GM12878 (cell line): Measurements from ENCODE around the gene PDPK1. TPM values are rescaled to one million over a fixed set of nuclear protein-coding genes. Genes with fewer than 3 reads are reported as not detected.
"Not testable (repeated sequence)": the region's sequence is repeated elsewhere in the genome, so short reads cannot be mapped to it uniquely, and the experiment has no call there.

Source experiments
- ATAC-seq: fragments of 200-7000 bp; cut with Tn5 transposase; 3 replicates; pipeline ENCODE4 v1.9.1; 2020; ENCODE audit warnings: mild to moderate bottlenecking, moderate library complexity
- BruUV-seq: library from RNA; stranded (reverse); fragments of 400-500 nt; replicated peaks from 2 replicates; lab custom pipeline; 2021; lab: Mats Ljungman, UMichigan
- CTCF ChIA-PET: fragments of 300-600 bp; sonication (Branson Sonifier 250); formaldehyde crosslinking; extraction: SDS; loops from one replicate; lab custom pipeline; 2021; ENCODE audit warnings: inconsistent platforms; lab: Yijun Ruan, JAX
- POLR2A ChIA-PET: fragments of 350-600 bp; formaldehyde crosslinking; extraction: SDS; loops from one replicate; lab custom pipeline; 2021; ENCODE audit warnings: inconsistent platforms; lab: Charles Lee
- RAD21 ChIA-PET: fragments of 300-600 bp; sonication (Branson Sonifier 250); formaldehyde crosslinking; loops from one replicate; lab custom pipeline; 2023; ENCODE audit warnings: antibody characterized with exemption; ENCODE audit not compliant: unreplicated experiment; lab: Charles Lee
- SMC1A ChIA-PET: fragments of 300-600 bp; sonication (Branson Sonifier 250); formaldehyde crosslinking; loops from one replicate; lab custom pipeline; 2023; ENCODE audit not compliant: unreplicated experiment, uncharacterized antibody; lab: Charles Lee
- DNase-seq: peaks from one replicate; pipeline ENCODE4 v3.0.0-alpha.2; 2011; ENCODE audit warnings: low read depth, low spot score
- FAIRE-seq: peaks from 3 replicates; lab custom pipeline; 2011; peaks lifted over from hg19 to GRCh38; lab: Jason Lieb, UNC
- H2AFZ ChIP-seq: 2 replicates; pipeline ENCODE4 v1.6.0; 2011; ENCODE audit warnings: low read depth, low read length, control low read depth; ENCODE audit not compliant: control insufficient read depth
- H3K27ac ChIP-seq: 2 replicates; pipeline ENCODE4 v1.5.1; 2011; ENCODE audit warnings: control low read depth; ENCODE audit not compliant: control insufficient read depth, insufficient read depth
- H3K27me3 ChIP-seq, 2 experiments: replicated peaks in 1 of 2; 2 replicates each; pipeline versions ENCODE4 v1.6.0 to v1.6.1; 2011; ENCODE audit warnings: low read length in 1 of 2; ENCODE audit not compliant: control insufficient read depth in 2 of 2, insufficient read depth in 2 of 2
- H3K36me3 ChIP-seq, 2 experiments: 2 replicates each; pipeline ENCODE4 v1.5.1; 2011; ENCODE audit warnings: low read length in 1 of 2; ENCODE audit not compliant: control insufficient read depth in 2 of 2, insufficient read depth in 2 of 2
- H3K4me1 ChIP-seq: 2 replicates; pipeline ENCODE4 v1.6.1; 2011; ENCODE audit warnings: mild to moderate bottlenecking, low read length, moderate library complexity, mixed read lengths; ENCODE audit not compliant: control insufficient read depth, insufficient read depth
- H3K4me2 ChIP-seq: 2 replicates; pipeline ENCODE4 v1.6.0; 2011; ENCODE audit warnings: control low read depth; ENCODE audit not compliant: control insufficient read depth, insufficient read depth
- H3K4me3 ChIP-seq: fragments of 200-600 bp; sonication (generic); 2 replicates; pipeline ENCODE4 v1.5.1; 2016
- H3K79me2 ChIP-seq: 2 replicates; pipeline ENCODE4 v1.6.0; 2011; ENCODE audit warnings: low read length; ENCODE audit not compliant: control insufficient read depth, insufficient read depth
- H3K9ac ChIP-seq: 2 replicates; pipeline ENCODE4 v1.8.0; 2011; ENCODE audit warnings: low read length, control low read depth, mixed read lengths; ENCODE audit not compliant: control insufficient read depth, insufficient read depth
- H3K9me3 ChIP-seq: replicated peaks from 3 replicates; pipeline ENCODE4 v1.5.1; 2011; ENCODE audit warnings: mild to moderate bottlenecking, low read length; ENCODE audit not compliant: control insufficient read depth, insufficient read depth
- H4K20me1 ChIP-seq: 2 replicates; pipeline ENCODE4 v1.6.0; 2011; ENCODE audit not compliant: control insufficient read depth, insufficient read depth
- JUNB ChIP-seq: IDR thresholded peaks from 2 replicates; pipeline ENCODE4 v1.6.1; 2016; ENCODE audit warnings: antibody characterized with exemption, mild to moderate bottlenecking
- RAD21 ChIP-seq: IDR thresholded peaks from 2 replicates; pipeline ENCODE4 v1.6.1; 2011; ENCODE audit warnings: mild to moderate bottlenecking, low read depth, low read length, moderate library complexity; ENCODE audit not compliant: insufficient read depth
- SMC3 ChIP-seq: IDR thresholded peaks from 2 replicates; pipeline ENCODE4 v1.6.1; 2011; ENCODE audit warnings: low read length, improper control_type of control experiment, borderline replicate concordance
- SPI1 ChIP-seq: IDR thresholded peaks from 2 replicates; pipeline ENCODE4 v1.6.1; 2011; ENCODE audit warnings: low read depth, mild to moderate bottlenecking, low read length, moderate library complexity, borderline replicate concordance; ENCODE audit not compliant: insufficient read depth
- WGBS: methylation state at CpG from one replicate; pipeline ENCODE4 v1.1.6; 2016; ENCODE audit warnings: low lambda C conversion rate; ENCODE audit not compliant: insufficient replicate concordance, insufficient coverage; ENCODE audit errors: missing lambda C conversion rate; 5-methylcytosine and 5-hydroxymethylcytosine counted together
- in situ Hi-C: fragments of 300-500 bp; cut with MboI; formaldehyde crosslinking; loops from 9 replicates; pipeline ENCODE4 v1.14.3; 2018; ENCODE audit warnings: mixed read lengths
- intact Hi-C: fragments of 100-400 bp; cut with micrococcal nuclease; formaldehyde crosslinking; loops from one replicate; pipeline ENCODE4 v1.14.2; 2022; ENCODE audit not compliant: unreplicated experiment
- polyA plus RNA-seq, 11 experiments: library from polyadenylated mRNA; depleted of rRNA in 4 of 11; unstranded in 6 of 11; stranded (reverse) in 5 of 11; fragments of >200 nt; fragmentation: Nextera tagmentation in 4 of 11; fragmentation: Illumina TruSeq in 1 of 11; extraction: Ambion mirVana in 4 of 11; extraction: Trizol in 1 of 11; gene quantifications; 1 replicate in 1 of 11; 2 replicates in 10 of 11; pipeline versions ENCODE4 v1.2.1 to v1.2.3, GENCODE V29; 2011 to 2016; ENCODE audit warnings: inconsistent platforms in 2 of 11, missing spikeins in 2 of 11, low read depth in 1 of 11
- total RNA-seq, 4 experiments: library from RNA; depleted of rRNA in 3 of 4; stranded (reverse); fragments of >200 nt in 3 of 4; fragmentation: Illumina TruSeq in 1 of 4; extraction: Trizol in 1 of 4; gene quantifications; 2 replicates each; pipeline versions ENCODE4 v1.2.1 to v1.2.3, GENCODE V29; 2013 to 2021
- TF ChIP-seq, protein P1 (sequence below), 3 experiments: IDR thresholded peaks in 2 of 3; conservative IDR thresholded peaks in 1 of 3; 2 replicates each; pipeline ENCODE4 v1.5.1; 2011; ENCODE audit warnings: low read depth in 3 of 3, low read length in 3 of 3, mild to moderate bottlenecking in 3 of 3, control low read depth in 2 of 3, moderate library complexity in 2 of 3, inconsistent platforms in 1 of 3, mixed read lengths in 1 of 3; ENCODE audit not compliant: control insufficient read depth in 2 of 3, insufficient read depth in 1 of 3; ENCODE audit errors: extremely low read depth in 1 of 3

The PDPK1 gene
- total and polyA plus RNA-seq, 10 of the 15 experiments (the other 5 are each of a cell fraction or from before 2014, with no cell fraction given): 3.9 to 41.3 (median 25.5) TPM

DNA sequence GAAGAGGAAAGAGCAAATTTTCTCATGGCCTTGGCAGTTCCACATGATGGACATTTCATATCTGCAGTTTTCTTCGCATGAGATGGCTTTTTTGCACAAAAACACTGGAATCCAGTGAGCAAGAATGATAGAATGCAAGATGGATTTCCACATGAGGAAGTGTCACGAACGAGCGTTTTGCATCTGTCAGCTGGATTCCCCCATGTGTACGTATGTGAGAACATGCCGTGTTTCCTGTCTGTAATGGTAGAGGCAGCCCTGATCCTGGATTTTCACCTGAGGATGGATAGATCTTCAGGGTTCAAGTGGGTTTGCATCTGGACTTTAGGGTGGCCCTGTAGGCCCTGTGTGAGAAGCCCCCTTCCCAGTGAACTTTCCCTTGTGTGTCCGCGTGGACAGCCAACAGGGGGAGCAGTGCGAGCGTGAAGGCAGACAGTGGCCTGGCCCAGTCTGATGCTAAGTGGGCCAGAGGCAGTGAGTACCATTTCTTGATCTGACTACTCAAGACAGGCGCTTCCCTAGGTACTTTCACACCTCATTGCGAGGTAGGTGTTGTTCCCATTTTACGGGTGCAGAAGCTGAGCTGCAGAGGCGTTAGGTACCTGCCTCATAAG, 2.1 kb downstream of the PDPK1 start:
- RAD21 ChIA-PET, H3K27ac ChIP-seq, H3K4me1 ChIP-seq, BruUV-seq, H3K27me3 ChIP-seq, SMC1A ChIA-PET, POLR2A ChIA-PET, H2AFZ ChIP-seq, H3K9me3 ChIP-seq, H3K36me3 ChIP-seq, H4K20me1 ChIP-seq, DNase-seq: not testable (repeated sequence)
- ATAC-seq: peak; percentile 73
- 13% methylated on average over 14 of the region's 14 CpGs for WGBS
- FAIRE-seq: peak; percentile 95
- Histone ChIP-seq H3K79me2 (peaks cover 23% of the 10 kb centered on the region), H3K4me2 (peak overlapping the region; percentile 83; the same call in 1 of the 2 replicates), H3K4me3 (peak overlapping the region; percentile 65; the same call in 1 of the 2 replicates), H3K9ac (peak overlapping the region; percentile 15; the same call in 1 of the 2 replicates)
- intact Hi-C loops: loop anchor here (10.0 kb wide), 1 partner anchor 145 kb away; the partner anchor contains the start of gene KCTD5
- in situ Hi-C loops: loop anchor here (5.0 kb wide), 1 partner anchor 57 kb away; no protein-coding TSS in a partner anchor
- 0 out of 2 replicates have a peak, but pooled peaks have one; percentile 4 for TF ChIP-seq SPI1
- TF ChIP-seq RAD21: peak; percentile 42
- TF ChIP-seq, protein P1, sequence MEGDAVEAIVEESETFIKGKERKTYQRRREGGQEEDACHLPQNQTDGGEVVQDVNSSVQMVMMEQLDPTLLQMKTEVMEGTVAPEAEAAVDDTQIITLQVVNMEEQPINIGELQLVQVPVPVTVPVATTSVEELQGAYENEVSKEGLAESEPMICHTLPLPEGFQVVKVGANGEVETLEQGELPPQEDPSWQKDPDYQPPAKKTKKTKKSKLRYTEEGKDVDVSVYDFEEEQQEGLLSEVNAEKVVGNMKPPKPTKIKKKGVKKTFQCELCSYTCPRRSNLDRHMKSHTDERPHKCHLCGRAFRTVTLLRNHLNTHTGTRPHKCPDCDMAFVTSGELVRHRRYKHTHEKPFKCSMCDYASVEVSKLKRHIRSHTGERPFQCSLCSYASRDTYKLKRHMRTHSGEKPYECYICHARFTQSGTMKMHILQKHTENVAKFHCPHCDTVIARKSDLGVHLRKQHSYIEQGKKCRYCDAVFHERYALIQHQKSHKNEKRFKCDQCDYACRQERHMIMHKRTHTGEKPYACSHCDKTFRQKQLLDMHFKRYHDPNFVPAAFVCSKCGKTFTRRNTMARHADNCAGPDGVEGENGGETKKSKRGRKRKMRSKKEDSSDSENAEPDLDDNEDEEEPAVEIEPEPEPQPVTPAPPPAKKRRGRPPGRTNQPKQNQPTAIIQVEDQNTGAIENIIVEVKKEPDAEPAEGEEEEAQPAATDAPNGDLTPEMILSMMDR (IDR thresholded peaks at IDR 0.05 in 2 of 3, conservative IDR thresholded peaks at IDR 0.05 in 1 of 3; ENCODE audit: control insufficient read depth in 2 of 3, extremely low read depth in 1 of 3, insufficient read depth in 1 of 3, low read depth in 3 of 3, low read length in 3 of 3): peak; percentile 37 to 54 (median 44)
- peak; percentile 24; the same call in 1 of the 2 replicates for TF ChIP-seq SMC3
- TF ChIP-seq JUNB: peak; percentile 25; the same call in 1 of the 2 replicates
- CTCF ChIA-PET: interaction anchor here (1.0 kb wide), 1 partner anchor 156 kb away, joined by 4 read pairs; no protein-coding TSS in a partner anchor
